22Rv1 (cell line): ENCODE measurements around the gene CABLES2.

ENCODE experiments used
- ZFX ChIP-seq: fragments of 450-650 bp; IDR thresholded peaks from 2 replicates; pipeline ENCODE4 v1.6.1; 2017; ENCODE audit warnings: antibody characterized with exemption, borderline replicate concordance
- TF ChIP-seq, protein P1 (sequence below): fragments of 450-650 bp; IDR thresholded peaks from 2 replicates; pipeline ENCODE4 v1.5.1; 2017; ENCODE audit warnings: mild to moderate bottlenecking

DNA sequence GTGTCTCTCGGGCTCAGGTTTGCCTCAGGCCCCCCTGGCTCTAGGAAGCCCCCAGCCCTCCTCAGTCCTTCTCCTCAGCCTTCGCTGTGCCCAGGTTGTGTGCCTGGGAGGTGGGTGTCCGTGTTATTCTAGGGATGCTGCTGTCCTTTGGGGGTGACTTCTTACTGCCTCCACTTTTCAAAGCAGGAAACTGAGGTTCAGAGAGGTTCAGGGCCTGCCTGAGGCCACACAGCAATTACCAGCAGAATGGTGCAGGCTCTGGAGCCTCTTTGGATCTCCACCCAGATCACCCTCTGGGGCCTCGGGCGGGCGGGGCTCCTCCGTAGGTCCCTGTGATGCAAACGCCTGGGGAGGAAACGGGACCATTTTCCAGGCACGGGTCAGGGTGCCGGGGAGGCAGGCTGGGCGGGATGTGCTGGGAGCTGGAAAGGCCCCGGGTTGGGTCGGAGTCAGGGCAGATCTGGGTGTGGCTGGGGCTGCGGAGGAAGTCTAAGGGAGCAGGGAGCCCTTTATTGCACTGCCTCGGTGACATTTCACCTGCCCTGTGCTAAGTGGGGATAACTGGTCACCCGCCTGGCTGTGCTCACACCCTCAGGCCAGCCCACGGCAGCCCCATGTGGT is 45.5 kb upstream of the CABLES2 start:
- TF ChIP-seq, protein P1, sequence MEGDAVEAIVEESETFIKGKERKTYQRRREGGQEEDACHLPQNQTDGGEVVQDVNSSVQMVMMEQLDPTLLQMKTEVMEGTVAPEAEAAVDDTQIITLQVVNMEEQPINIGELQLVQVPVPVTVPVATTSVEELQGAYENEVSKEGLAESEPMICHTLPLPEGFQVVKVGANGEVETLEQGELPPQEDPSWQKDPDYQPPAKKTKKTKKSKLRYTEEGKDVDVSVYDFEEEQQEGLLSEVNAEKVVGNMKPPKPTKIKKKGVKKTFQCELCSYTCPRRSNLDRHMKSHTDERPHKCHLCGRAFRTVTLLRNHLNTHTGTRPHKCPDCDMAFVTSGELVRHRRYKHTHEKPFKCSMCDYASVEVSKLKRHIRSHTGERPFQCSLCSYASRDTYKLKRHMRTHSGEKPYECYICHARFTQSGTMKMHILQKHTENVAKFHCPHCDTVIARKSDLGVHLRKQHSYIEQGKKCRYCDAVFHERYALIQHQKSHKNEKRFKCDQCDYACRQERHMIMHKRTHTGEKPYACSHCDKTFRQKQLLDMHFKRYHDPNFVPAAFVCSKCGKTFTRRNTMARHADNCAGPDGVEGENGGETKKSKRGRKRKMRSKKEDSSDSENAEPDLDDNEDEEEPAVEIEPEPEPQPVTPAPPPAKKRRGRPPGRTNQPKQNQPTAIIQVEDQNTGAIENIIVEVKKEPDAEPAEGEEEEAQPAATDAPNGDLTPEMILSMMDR, result no peak
- no peak for TF ChIP-seq ZFX
